Erythroblast (primary cell): ENCODE results near the gene PRR29.

ENCODE experiments used
- GATA1 ChIP-seq: IDR thresholded peaks from 2 replicates; pipeline ENCODE4 v1.6.1; 2011; ENCODE audit warnings: low read depth, mild to moderate bottlenecking, control low read depth, low read length, moderate library complexity
- POLR2A ChIP-seq: IDR thresholded peaks from 2 replicates; pipeline ENCODE4 v1.6.1; 2011; ENCODE audit warnings: mild to moderate bottlenecking, low read length

GRCh38 chr17:63966646-63967264, 31.4 kb upstream of the PRR29 start:
- TF ChIP-seq POLR2A, result no peak
- TF ChIP-seq GATA1, result no peak
